OCI-LY3 (cell line): ENCODE results near the gene RAB12.

Experiments used
- H2AFZ ChIP-seq: fragments of 200-600, 300-600 bp; shearing (Covaris generic); 2 replicates; pipeline ENCODE4 v1.6.0; 2014; ENCODE audit warnings: antibody characterized with exemption, low read depth, low read length
- H3K27ac ChIP-seq: fragments of 200-600, 300-600 bp; sonication (generic); 2 replicates; pipeline ENCODE4 v1.5.1; 2014; ENCODE audit warnings: mild to moderate bottlenecking, low read length, moderate library complexity, mixed read lengths
- H3K27me3 ChIP-seq: fragments of 200-600, 300-600 bp; sonication (generic); 2 replicates; pipeline ENCODE4 v1.6.1; 2014; ENCODE audit warnings: low read depth, low read length, mixed read lengths
- H3K36me3 ChIP-seq: fragments of 200-600, 300-600 bp; sonication (generic); replicated peaks from 2 replicates; pipeline ENCODE3; 2014; ENCODE audit warnings: low read depth, low read length, mixed read lengths
- H3K4me1 ChIP-seq: fragments of 300-600, 200-600 bp; sonication (generic); 2 replicates; pipeline ENCODE4 v1.6.1; 2014; ENCODE audit warnings: low read length, mixed read lengths
- H3K4me2 ChIP-seq: fragments of 200-600, 300-600 bp; sonication (generic); 2 replicates; pipeline ENCODE4 v1.6.1; 2014; ENCODE audit warnings: low read length, mixed read lengths
- H3K4me3 ChIP-seq: fragments of 300-600, 200-600 bp; sonication (generic); 2 replicates; pipeline ENCODE4 v1.5.1; 2014; ENCODE audit warnings: antibody characterized with exemption, mild to moderate bottlenecking, low read length, moderate library complexity
- H3K79me2 ChIP-seq: fragments of 300-600, 200-600 bp; shearing (Covaris generic); 2 replicates; pipeline ENCODE4 v1.6.1; 2014; ENCODE audit warnings: mild to moderate bottlenecking, low read length, mixed read lengths
- H3K9ac ChIP-seq: fragments of 300-600, 200-600 bp; shearing (Covaris generic); 2 replicates; pipeline ENCODE4 v1.6.0; 2014; ENCODE audit warnings: mild to moderate bottlenecking, low read length, moderate library complexity
- H3K9me3 ChIP-seq: fragments of 200-600, 300-600 bp; shearing (Covaris generic); 2 replicates; pipeline ENCODE4 v1.6.1; 2014; ENCODE audit warnings: low read length, mixed read lengths; ENCODE audit not compliant: insufficient read depth
- H4K20me1 ChIP-seq: fragments of 200-600, 300-600 bp; sonication (generic); 2 replicates; pipeline ENCODE4 v1.6.1; 2016; ENCODE audit warnings: low read length, mixed read lengths; ENCODE audit not compliant: insufficient read depth
- CTCF ChIP-seq: fragments of 200-600, 300-600 bp; sonication (generic); IDR thresholded peaks from 2 replicates; pipeline ENCODE4 v1.5.1; 2014; ENCODE audit warnings: antibody characterized with exemption, low read length, low read depth
- EZH2phosphoT487 ChIP-seq: fragments of 200-600 bp; shearing (Covaris generic); IDR thresholded peaks from 2 replicates; pipeline ENCODE4 v1.6.1; 2018; ENCODE audit warnings: antibody characterized with exemption, mixed run types, low read depth

The RAB12 gene

GRCh38 chr18:8609659-8610458, 622 bp downstream of the RAB12 start:
- Histone ChIP-seq H3K4me2 (peak overlapping the region; percentile 84), H3K36me3 (peaks cover 9% of the 10 kb centered on the region), H3K27me3 (peaks cover 12% of the 10 kb centered on the region), H3K4me1 (peaks cover 20% of the 10 kb centered on the region), H3K9me3 (no peaks in the 10 kb centered on the region), H3K9ac (peak overlapping the region; percentile 89), H3K27ac (peak overlapping the region; percentile 36), H4K20me1 (peaks cover 45% of the 10 kb centered on the region), H3K79me2 (peaks cover 54% of the 10 kb centered on the region), H3K4me3 (peak overlapping the region; percentile 97), H2AFZ (no peak overlapping the region)
- TF ChIP-seq CTCF (no peak), EZH2phosphoT487 (no peak)

DNA sequence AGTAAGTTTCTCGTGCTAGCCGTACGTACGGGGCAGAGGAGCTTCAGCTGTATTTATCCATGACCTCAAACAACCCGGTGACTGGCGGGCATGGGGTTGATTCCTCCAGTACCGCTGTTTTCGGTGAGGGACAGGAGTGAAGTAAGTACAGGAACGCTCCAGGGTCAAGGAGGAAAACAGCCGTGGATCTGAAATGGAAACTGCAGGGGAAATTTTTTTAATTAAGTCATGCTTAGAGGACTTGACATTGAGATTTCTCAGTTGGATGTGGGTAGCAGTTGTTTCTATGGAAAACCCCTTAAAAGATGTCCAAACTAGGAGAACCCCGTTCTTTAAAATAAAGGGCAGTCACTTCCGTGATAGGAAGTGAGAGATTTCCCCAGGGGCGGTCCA, 1.2 kb downstream of the RAB12 start:
- Histone ChIP-seq H3K27ac (no peak overlapping the region), H3K4me1 (peaks cover 20% of the 10 kb centered on the region), H3K79me2 (peaks cover 60% of the 10 kb centered on the region), H3K9me3 (no peaks in the 10 kb centered on the region), H3K4me2 (peak overlapping the region; percentile 84), H3K9ac (peak overlapping the region; percentile 89), H3K27me3 (peaks cover 11% of the 10 kb centered on the region), H2AFZ (no peak overlapping the region), H3K4me3 (peak overlapping the region; percentile 97), H3K36me3 (peaks cover 9% of the 10 kb centered on the region), H4K20me1 (peaks cover 51% of the 10 kb centered on the region)
- TF ChIP-seq CTCF (no peak), EZH2phosphoT487 (no peak)

DNA sequence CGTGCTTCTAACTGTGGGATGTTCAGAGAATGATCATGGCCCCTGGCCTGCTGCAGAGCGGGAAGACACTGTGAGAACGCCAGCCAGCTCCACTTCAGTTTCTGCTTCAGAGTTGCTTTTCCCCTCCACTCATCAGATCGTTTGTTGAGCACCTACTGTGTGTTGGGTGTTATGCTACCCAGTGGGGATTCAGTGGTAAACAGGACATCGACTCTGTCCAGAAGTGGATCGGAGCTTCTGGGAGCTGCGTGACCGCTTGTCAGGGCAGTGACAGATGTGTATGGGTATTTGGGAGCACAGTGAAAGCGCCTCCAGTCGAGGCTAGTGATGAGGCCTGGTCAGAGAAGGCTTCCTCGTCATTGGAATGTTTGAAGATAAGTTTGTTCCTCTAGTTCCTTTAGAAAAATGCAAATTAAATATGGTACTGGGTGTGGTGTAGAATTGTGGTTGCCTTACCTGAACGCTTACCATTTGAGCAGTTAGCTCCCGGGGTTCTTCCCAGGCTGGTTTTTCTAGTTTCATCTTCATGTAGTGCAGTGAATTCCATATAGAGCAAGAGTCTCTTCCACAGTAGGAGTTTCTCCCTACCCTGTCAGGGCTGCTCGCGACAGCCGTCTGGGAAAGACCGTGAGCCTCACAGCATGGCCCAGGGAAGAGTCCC, 2.8 kb downstream of the RAB12 start:
- peaks cover 20% of the 10 kb centered on the region for H3K4me1 ChIP-seq
- peaks cover 62% of the 10 kb centered on the region for H4K20me1 ChIP-seq
- no peak overlapping the region for H3K9ac ChIP-seq
- no peak overlapping the region for H3K4me3 ChIP-seq
- H3K4me2 ChIP-seq = no peak overlapping the region
- TF ChIP-seq EZH2phosphoT487 (no peak), CTCF (no peak)
- H3K36me3 ChIP-seq = peaks cover 9% of the 10 kb centered on the region
- H3K79me2 ChIP-seq = peaks cover 76% of the 10 kb centered on the region
- H3K27ac ChIP-seq = no peak overlapping the region
- H3K9me3 ChIP-seq = no peaks in the 10 kb centered on the region
- no peak overlapping the region for H2AFZ ChIP-seq
- peaks cover 6% of the 10 kb centered on the region for H3K27me3 ChIP-seq

DNA sequence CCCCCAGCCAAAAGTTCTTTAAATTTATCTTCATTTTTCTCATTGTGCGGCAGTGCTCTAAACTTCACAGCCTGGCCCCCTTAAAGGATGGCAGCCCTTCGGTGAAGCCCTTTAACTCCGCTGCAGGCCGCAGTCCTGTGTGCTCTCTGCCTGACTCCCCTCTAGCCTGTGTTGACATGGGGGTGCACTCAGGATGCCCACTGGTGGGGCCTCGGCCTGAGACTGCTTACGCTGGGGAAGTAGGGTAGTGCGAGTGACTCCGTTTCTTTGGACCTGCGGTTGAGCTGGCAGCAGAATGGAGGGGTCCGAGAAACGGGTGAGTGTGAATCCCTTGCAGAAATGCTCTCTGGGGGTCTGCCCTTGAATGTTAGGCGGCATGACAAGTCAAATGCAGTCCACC, 5.6 kb downstream of the RAB12 start:
- Histone ChIP-seq H3K9me3 (no peaks in the 10 kb centered on the region), H3K79me2 (peaks cover 99% of the 10 kb centered on the region), H3K4me1 (peaks cover 15% of the 10 kb centered on the region), H3K27ac (no peak overlapping the region), H3K27me3 (no peaks in the 10 kb centered on the region), H3K4me3 (no peak overlapping the region), H3K36me3 (peaks cover 9% of the 10 kb centered on the region), H3K9ac (no peak overlapping the region), H3K4me2 (no peak overlapping the region), H2AFZ (no peak overlapping the region), H4K20me1 (peaks cover 87% of the 10 kb centered on the region)
- TF ChIP-seq EZH2phosphoT487 (no peak), CTCF (no peak)
